T-helper 1 cell (primary cell): ENCODE data around the gene EEF1A2.

Experiments
- DNase-seq, 5 donors: peaks; one replicate each; pipeline ENCODE4 v3.0.0-alpha.2; 2012 to 2020

EEF1A2 gene

GRCh38 chr20:63449025-63449424 is 49.9 kb downstream of the EEF1A2 start:
- no peak for DNase-seq

GRCh38 chr20:63448031-63448430 is 50.9 kb downstream of the EEF1A2 start:
- no peak for DNase-seq

GRCh38 chr20:63447320-63447719 is 51.6 kb downstream of the EEF1A2 start:
- DNase-seq, result no peak

DNA sequence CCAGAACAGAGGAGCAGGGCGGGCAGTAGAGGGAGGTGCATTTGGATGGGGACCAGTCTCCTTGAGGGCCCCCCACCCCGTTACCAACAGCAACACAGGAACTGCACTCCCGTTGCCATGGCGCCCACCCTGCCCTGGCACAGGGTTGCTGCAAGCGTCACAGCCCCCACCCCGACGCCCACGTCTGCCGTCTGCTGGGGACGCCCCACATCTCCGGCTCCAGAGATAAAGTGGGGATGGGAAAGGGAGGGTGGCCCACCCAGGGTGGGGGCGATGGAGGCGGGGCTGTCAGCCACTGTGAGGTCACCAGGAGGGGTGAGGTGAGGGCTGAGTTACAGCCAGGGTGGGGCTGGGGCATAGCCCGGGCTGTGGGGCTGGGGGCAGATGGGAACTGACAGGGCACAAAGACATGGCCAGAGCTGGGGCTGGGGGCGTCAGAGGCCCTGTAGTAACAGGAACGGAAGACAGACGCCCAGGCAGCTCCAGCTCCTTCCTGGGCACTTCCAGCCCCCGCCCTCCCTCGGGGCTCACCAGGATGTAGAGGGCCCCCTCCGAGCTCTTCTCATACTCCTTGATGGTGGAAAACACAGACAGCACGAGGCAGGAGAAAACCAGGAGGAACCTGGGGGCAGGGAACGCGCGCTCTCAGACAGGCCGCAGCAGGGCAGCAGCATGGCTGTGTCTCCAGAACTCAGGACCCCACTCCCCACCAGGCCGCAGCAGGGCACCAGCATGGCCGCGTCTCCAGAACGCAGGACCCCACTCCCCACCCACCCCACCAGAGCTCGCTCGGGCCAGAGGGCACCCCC is 52.5 kb downstream of the EEF1A2 start:
- no peak for DNase-seq

DNA sequence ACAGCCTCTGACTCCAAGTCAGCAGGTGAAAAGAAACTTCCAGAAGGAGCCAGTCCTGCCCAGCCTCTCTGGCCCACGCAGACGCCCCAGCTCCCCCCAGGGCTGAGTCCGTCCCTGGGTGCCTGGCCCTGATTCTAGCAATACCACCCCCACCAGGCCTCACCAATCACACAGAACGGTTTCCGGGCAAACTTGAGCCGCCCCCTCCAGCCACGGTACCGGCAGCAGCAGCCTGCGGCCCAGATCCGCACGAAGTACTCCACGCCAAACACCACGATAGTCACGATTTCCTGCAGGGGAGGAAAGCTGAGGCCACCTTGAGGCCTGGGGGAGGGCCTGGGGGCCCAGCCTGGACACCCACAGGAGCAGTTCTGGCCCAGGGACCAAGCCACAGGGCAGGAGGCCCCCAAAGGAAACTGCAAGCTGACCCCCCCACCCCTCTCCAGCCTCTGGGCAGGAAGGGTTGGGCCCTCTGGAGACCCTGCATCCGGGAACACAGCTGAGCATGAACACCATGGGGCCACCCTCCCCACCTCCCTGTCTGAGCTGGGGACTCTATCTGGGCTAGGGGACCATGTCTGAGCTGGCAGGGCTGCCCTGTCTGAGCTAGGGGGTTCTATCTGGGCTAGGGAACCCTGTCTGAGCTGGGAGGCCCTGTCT is 53.7 kb downstream of the EEF1A2 start:
- DNase-seq, result no peak

DNA sequence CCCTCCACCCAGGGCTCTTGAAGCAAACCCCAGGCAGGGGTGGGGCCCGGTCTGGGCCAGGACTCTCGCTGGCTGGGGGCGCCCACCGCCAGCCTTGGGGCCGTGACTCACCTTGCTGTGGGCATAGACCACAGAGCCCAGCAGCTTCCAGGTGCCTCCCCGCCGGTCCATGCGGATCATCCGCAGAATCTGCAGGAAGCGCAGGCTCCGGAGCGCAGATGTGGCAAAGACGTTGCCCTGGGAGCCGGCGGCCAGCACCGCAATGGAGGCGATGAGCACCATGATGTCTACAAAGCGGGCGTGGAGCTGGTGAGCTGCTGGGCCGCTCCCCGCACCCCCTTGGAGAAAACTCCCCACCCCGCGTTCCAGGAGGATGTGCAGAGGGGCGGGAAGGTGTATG is 54.3 kb downstream of the EEF1A2 start:
- DNase-seq, result no peak

DNA sequence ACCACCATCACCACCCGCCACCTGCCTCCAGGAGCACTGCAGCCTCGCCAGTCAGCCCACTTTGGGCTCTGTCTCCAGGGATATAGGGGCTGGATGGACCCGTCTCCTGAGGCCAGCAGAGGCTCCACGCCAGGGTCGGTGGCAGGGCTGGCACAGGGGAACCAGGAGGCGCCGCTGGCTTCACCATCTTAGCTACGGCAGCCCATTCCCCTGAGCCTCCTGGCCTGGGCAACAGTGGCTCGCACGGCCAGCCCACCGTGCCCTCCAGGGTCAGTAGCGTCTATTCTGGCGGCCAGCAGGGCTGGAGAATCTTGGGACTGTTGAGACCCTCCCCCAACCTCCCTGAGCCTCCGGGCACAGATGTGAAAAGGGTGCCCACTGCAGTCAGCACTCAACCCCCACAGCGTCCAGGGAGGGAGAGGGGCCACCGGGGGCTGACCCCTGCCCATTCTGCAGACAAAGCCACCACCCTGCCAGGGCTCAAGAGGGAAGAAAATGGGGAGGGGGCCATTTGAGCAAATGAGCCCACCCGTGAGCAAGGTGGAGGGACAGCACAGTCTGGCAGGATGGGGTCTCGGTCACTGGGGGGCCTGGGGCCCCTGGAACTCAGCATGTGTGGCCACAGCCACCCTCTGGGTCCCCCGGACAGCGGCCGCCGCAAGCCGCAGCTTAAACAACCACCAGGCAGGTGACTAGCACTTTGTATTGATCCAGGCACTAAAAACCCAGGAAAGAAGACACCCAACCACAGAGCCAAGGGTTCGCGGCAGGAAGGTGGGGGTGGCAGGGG is 55.1 kb downstream of the EEF1A2 start:
- no peak for DNase-seq

DNA sequence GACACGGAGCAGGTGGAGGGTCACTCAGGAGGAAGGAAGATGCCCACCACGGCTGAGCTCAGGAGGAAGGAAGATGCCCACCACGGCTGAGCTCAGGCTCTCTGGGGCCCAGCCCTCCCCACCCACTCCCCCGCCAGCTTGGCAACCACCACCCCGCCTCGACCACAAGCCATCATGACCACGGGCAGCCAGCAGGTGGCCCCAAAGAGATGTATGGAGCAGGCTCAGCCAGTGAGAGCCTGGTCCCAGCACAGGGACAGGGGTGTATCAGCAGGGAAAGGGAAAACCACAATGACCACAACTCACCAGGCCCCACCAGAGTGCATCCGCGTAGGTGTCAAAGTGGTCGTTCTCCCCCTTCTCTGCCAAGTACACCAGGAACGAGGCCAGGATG is 56.8 kb downstream of the EEF1A2 start:
- peak in 4 of 5 donors; percentile 23 to 52 (median 32) for DNase-seq

- DNase-seq, result no peak
Observed at GRCh38 chr20:63441136-63442099, 57.5 kb downstream of the EEF1A2 start.

- no peak for DNase-seq
Observed at GRCh38 chr20:63440366-63440955, 58.4 kb downstream of the EEF1A2 start.

DNA sequence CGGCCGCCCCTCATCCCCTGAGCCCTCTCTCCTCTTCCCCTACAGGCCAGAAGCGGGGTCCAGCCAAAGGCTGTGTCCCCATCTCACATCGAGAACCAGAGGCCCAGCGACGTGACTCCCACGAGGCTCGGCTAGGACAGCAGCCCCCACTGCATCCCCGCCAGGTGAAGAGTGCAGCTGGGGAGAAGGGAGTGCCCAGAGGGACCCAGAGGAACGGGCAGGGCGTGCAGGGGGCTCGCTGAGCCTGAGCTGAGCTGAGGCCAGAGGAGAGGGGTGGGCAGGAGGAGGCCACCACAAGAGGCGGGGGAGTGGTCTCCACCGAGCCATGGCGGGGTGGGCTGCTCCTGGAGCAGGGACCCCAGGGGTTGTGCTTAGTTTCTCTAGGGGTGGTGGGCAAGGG is 59.0 kb downstream of the EEF1A2 start:
- DNase-seq, result no peak

GRCh38 chr20:63438121-63438520 is 60.8 kb downstream of the EEF1A2 start:
- DNase-seq, result no peak
